Activated T-cell treated with anti-CD3 and anti-CD28 coated beads, Interleukin-2, amount 50 U/mL, for 48 hours (primary cell): ENCODE results near the gene TBC1D28.
"Not testable (repeated sequence)": the region's sequence is repeated elsewhere in the genome, so short reads cannot be mapped to it uniquely, and the experiment has no call there.

Experiments
- DNase-seq, 2 experiments: peaks; one replicate each; pipeline ENCODE4 v3.0.0-alpha.2; 2020

Gene TBC1D28

GRCh38 chr17:18593138-18593537 lies 51.1 kb downstream of the TBC1D28 start:
- DNase-seq, result not testable (repeated sequence)
